NCI-H128 (cell line): ENCODE measurements around the gene COMMD1.
"Not testable (repeated sequence)": the region's sequence is repeated elsewhere in the genome, so short reads cannot be mapped to it uniquely, and the experiment has no call there.

Source experiments
- DNase-seq: peaks from one replicate; lab custom pipeline; 2025; ENCODE audit not compliant: unreplicated experiment; lab: John Stamatoyannopoulos, UW

The COMMD1 gene

DNA sequence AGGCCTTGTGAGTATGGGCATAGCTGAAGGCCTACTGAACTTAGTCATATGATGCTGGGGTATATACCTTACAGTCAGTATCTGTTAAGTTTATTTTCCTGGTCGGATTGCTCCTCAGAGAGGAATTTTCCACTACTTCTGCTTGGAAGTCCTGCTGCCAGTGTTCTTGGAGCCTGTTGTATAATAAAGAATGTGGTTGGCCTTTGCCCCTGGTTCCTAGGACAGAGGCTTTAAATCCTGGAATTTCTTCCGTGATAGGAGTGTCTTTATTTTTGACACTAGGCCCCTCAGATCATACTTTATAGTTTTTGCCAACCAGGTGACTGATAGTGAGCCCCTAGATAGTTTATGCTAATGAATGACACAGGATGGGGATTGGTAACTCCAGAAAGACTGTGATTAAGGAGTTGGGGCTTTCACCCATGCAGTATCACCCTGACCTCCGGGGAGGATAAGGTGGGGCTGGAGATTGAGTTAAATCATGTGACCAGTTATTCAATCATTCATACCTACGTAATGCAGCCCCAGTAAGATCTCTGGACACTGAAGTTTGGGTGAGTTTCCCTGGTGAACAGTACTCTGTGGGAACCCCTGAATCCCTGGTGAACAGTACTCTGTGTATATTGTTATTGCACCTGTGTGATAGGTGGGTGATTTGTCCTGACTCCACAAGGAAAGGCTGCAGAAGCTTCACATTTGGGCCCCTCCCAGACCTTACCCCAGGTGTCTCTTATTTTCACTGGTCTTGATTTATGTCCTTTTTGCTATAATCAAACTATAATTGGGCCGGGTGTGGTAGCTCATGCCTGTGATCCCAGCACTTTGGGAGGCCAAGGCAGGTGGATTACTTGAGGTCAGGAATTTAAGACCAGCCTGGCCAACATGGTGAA is 56.9 kb downstream of the COMMD1 start:
- no peak for DNase-seq

DNA sequence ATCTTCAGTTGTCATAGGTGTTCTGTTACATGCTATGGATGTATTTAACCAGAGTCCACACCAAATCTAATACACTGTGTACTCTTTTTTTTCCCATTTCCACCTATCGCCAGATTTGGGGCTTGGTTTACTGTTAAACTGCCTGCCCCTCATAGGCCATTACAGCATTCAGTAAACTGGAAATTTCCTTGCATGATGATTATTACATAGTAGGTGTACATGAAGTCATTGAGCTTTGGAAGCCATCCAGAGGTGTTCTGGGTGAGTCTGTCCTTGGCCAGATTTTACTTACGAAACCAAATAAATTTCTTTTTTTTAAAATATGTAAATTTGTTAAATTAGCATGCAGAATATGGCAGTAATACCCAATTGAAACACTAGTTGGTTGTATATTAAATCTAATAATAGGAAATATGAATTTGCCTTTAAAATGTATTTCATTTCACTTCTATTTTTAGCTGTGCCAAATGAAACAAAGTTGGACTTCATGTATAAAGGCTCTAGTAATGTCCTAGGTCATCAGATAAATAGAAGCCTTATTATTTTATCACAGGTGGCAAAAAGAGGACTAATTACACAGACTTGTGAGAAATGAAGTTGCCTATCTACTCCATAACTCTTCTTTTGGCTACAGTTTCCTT is 60.7 kb downstream of the COMMD1 start:
- no peak for DNase-seq

DNA sequence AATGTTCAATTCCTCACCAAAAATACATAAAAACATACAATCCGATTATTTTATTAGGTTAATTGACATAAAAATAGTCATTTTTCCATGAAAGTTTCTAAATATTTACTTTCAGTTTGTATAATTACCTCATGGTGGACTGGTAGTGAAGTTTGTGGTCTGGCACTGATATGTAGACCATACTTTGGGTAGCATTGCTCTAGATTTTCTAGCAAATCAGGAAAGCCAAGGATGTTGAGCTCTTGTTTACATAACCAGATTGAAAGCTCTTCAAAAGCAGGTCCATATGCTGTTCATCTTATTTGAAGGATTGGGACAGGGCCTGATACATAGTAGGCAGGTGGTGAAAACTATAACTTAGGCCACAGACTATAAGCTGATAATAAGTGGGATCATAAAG is 61.8 kb downstream of the COMMD1 start:
- DNase-seq, result no peak

DNA sequence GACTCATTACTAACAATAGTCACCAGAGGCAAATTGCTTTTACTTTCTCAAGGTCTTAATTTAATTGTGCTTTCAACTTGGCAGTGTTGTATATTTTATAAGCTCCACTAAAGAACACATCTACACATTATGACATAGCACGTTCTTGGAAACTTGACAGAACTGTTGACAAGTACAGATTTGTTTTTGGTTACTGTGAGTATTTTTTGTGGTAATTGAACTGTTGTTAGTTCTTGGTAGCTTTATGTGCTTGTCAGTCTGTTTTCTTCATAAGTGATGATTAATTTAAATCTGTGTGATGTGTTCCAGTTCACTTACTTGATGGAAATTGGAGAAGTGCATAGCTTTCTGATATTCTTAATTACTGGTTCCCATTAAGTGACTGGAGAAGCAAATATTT is 63.9 kb downstream of the COMMD1 start:
- DNase-seq, result no peak

DNA sequence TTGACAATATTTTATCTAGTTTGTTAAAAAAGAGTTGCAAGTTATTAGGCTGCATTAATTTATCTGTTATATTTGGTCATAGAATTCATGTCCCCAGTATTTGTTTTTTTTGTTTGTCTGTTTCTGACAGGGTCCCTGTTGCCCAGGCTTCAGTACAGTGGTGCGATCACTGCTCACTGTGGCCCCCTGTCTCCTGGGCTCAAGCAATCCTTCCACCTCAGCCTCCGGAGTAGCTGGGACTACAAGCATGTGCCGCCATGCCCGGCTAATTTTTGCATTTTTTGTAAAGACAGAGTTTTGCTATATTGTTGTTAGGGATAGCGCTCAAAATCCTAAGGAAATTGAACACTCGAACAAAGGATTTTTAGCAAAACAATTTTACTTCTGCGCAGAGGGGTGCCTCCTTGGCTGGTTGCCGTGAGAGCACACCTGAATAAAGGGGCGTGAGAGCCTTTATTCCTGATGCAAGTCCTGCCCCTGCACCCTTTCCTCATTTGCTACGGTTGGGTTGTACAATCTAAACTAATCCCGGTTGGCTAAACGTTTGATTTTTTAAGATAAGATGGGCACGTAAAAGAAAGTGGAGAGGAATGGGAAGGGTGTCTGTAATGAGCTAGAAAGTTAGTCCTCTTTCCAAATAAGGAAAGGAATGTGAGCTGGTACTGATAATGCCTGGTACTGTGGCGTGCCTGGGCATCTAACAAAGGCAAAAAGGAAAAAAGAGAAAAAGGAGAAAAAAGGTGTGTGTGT is 65.5 kb downstream of the COMMD1 start:
- DNase-seq, result no peak

DNA sequence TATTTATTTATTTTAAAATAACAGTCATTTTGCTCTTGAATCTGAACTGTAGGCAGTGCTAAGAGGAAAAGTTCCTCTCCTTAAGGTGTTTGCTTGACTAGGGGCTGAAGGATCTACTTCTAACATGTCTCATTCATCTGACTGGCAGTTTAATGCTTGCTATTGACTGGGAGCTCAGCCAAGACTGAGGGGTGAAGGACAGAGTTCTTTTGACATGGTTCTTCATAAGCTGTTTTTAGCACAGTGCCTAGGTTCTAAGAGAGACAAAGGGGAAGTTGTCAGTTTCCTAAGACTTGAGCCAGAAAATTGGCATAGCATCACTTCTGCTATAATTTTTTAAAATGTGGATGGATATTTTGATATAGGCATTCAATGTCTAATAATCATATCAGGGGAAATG is 73.0 kb downstream of the COMMD1 start:
- no peak for DNase-seq

DNA sequence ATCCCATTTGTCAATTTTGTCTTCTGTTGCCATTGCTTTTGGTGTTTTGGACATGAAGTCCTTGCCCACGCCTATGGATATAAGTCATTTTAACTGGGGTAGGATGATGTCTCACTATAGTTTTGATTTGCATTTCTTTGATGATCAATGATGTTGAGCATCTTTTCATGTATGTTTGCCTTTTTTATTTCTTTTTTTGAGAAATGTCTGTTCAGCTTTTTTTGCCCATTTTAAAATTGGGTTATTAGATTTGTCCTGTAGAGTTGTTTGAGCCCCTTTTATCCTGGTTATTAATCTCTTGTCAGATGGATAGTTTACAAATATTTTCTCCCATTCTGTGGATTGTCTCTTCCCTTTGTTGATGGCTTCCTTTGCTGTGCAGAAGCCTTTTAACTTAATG is 75.3 kb downstream of the COMMD1 start:
- no peak for DNase-seq

DNA sequence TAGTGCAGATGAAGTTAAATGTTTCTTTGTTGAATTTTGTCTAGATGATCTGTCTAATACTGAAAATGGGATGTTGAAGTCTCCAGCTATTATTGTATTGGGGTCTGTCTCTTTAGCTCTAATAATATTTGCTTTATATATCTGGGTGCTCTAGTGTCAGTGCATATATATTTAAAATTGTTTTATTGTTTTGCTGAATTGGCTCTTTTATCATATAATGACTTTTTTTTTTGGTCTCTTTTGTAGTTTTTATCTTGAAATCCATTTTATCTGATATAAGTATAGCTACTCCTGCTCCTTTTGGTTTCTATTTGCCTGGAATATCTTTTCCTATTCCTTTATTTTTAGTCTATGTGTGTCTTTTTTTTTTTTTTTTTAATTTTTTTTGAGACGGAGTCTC is 79.2 kb downstream of the COMMD1 start:
- no peak for DNase-seq

DNA sequence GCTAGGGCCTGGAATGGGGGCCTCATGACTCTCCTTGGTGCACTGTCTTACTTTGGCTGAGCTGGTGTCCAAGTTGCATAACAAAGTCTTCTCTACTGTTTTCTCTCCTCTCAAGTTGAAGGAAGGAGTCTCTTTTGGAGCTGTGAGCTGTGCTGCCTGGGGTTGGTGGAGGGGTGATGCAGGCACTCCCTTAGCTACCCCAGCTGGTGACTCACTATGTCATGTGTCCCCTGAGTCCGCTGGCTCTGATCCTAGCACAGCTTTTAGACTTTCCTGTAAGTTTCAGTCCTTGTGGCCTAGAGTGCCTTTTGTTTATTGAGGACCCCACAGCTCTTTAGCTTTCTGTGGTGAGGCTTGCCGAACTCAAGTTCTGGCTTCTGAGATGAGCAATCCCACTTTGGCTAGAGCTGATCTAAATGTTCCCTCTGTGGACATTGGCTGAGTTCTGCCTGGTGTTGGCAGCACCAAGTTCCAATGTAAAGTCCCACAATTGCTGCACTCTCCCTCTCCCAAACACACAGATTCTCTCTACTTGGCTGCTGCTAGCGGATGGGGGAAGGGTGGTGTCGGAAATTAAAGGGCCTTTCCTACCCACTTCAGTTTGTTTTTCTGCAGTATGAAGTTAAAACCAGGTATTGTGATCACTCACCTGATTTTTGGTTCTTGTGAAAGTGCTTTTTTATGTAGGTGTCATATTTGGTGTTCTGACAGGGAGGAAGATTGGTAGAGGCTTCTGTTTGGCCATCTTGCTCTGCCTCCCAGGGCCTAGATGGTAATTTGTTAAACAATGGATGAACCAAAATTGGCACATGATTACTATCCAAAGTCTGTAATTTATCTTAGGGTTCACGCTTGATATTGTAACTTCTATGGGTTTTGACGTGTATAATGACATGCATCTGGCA is 83.2 kb downstream of the COMMD1 start:
- DNase-seq, result no peak

DNA sequence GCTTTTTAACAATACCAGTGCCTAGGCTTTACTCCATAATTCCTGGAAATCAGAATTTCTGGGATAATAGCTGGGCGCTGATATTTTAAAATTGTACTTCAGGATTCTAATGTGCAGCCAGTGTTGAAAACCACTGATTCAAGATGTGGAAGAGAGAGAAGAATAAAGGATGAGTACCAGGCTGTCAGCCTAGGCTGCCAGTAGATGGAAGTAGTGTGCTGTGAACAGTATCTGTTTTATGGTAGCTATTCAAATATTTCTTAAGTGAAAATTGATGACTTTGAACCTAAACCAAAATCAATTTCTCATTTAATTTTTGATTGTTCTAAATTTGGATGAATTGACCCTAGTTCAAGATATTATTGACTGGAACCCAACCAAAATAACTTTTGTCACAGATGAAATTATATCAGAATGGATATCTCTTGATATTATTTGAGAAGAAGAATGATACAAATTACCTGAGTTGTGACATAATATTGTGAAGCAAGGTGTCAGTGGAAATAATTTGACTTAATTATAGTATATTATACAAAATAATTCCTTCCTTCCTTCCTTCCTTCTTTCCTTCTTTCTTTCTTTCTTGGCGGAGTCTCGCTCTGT is 88.0 kb downstream of the COMMD1 start:
- no peak for DNase-seq

DNA sequence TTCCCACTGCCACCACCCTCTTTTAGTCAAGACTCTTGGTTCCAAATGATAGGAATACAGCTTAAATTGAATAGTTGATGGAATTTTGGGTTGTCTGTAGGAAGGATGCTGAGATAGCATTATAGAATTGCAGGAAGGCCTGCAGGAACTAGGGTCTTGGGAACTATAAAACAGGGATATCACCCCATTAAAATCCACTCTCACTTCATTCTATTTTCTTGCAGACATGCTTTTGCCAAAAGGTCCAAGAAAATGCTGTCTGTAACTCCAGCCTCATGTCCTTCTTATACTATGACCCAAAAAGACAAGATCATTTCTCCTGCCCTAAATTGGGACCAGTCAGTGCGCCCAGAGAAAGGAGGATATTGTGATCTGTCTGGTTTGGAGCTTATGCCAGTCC is 89.1 kb downstream of the COMMD1 start:
- no peak for DNase-seq

DNA sequence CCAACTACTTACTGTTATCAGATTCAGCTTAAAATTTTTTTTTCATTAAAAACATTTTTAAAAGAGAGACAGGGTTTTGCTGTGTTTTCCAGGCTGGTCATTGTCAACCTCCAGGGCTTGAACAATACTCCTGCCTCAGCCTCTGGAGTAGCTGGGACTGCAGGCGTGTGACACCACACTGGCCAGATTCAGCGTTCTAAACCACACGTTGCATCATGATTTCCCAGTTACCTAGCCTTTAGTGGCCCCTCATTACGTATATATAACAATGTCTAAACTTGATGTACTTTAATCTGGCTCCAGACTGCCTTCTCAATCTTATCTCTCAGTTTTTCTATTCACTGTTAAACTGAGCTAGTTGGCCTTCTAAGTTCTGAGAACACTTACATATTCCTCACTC is 89.6 kb downstream of the COMMD1 start:
- DNase-seq, result no peak

DNA sequence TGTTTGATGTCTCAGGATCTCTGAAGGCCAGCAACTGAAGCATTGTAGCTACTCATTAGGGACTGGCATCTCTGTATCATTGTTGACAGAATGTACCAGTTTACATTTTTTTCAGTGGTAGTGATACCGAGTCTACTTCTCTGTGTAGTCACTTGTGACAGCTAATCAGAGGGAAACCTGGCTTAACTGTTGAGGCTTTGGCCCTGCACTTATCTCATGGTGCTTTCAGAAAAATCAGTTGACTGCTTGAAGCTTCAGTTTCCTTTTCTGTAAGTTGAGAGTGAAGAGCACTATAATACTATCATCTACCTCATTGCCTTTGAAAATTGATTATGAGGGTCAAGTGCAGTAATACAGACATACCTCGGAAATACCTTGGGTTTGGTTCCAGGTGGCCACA is 90.0 kb downstream of the COMMD1 start:
- no peak for DNase-seq

DNA sequence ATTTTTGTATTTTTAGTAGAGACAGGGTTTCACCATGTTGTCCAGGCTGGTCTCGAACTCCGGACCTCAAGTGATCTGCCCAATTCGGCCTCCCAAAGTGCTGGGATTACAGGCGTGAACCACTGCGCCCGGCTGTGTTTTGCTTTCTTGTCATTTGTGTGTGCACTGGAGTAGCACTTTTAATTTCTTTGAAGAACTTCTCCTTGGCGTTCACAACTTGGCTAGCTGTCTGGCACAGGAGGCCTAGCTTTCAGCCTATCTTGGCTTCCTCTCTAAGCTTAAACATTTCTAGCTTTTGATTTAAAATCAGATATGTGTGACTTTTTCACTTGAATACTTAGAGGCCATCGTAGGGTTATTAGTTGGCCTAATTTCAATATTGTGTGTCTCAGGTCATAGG is 93.0 kb downstream of the COMMD1 start:
- DNase-seq, result no peak

DNA sequence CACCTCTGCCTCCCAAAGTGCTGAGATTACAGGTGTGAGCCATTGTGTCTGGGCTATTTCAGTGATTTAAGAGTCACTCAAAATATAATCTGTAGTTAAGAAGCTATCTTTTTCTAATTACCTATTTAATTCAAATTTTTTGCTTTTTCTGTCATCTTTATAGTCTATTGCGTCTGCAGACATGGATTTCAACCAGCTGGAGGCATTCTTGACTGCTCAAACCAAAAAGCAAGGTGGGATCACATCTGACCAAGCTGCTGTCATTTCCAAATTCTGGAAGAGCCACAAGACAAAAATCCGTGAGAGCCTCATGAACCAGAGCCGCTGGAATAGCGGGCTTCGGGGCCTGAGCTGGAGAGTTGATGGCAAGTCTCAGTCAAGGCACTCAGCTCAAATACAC is 95.1 kb downstream of the COMMD1 start:
- DNase-seq, result no peak

DNA sequence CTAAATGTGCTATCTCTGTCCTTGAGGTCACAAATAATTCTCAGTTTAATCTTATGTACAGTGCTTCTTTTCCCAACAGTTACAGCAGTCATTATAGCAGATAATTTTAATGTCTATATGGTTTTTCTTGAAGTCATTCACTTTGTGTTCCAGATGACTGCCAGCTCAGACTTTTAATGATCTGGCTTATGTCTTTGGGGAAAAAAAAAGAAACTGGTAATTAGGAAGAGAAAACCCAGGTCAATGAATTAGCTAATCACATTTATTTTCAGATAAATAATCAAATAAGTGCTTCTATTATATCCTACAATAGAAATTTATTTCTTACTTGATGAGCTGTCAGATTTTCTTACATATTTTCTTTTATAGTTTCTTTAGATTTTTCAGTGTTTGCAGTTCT is 96.0 kb downstream of the COMMD1 start:
- no peak for DNase-seq

DNA sequence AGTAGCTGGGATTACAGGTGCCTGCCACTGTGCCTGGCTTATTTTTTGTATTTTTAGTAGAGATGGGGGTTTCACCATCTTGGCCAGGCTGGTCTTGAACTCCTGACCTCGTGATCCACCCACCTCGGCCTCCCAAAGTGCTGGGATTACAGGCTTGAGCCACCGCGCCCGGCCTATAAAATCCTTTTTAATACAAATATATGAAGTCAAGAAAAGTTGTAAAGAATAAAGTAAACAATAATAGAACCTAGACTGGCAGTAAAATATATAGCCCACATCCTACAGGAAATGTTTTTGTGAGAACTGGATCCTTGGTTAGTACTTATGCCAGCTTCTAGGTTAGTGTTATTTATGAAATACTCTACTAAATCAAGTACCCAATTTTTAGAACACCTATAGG is 99.0 kb downstream of the COMMD1 start:
- not testable (repeated sequence) for DNase-seq

DNA sequence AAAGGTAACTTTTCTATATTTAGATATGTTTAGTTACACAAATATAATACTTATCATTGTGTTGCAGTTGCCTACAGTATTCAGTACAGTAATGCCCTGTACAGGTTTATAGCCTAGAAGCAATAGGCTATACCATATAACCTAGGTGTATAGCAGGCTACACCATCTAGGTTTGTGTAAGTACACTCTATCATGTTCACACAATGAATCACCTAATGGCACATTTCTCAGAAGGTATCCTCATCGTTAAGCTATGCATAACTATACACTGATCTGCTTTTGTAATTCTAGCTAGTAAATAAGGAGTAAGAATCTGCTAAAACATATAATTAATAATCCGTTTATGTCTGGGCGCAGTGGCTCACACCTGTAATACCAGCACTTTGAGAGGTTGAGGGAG is 102.1 kb downstream of the COMMD1 start:
- no peak for DNase-seq

DNA sequence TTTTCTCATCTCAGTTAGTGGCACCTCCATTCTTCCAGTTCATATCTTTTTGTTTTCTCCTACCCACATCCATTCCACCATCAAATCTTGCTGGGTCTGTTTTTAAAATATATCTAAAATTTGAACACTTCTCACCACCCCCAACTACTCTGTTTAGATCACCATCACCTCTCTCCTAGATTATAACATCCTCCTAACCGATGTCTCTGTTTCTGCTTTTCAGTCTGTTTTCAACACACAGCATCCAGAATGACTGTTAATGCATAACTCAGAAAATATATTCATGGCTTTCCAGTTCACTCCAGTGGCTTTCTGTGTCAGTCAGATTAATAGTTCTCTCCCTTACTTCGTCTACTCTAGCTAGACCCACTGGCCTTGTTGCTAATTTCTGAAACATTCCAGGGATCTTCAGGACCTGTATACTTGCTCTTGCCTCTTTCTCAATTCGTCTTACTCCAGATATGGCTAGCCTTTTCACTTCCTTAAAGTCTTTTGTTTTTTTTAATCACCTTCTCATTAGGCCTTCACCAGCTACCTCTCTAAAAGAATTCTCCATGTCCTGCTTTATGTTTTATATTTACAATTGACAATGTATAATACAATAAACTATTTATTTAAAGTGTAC is 105.3 kb downstream of the COMMD1 start:
- no peak for DNase-seq

DNA sequence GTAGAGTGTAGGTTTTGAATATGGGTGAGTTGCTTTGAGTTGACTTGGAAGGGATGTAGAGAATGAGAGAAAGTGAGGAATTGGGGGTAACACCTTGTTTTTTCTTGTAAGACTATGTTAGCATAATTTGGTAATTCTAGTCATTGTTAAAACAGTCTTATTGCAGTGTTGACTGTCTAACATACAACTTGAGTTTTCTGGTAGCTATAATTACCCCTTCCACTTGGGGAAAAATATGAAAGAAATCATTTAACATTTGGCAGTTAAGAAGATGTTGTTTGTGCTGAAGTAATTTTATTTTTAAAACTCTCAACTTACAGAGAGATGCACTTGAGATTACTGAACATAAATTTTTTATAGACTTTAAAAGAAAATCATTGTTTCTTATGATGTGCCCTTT is 108.2 kb downstream of the COMMD1 start:
- no peak for DNase-seq
